Measurements from ENCODE around the gene CERT1.

CERT1 gene

GRCh38 chr5:75433814-75434506, 77.5 kb downstream of the CERT1 start:
- no peak overlapping the region for H3K27ac ChIP-seq
- no peak for DNase-seq (ENCODE audit: low read depth, low spot score)

GRCh38 chr5:75414241-75414640, 97.2 kb downstream of the CERT1 start:
- DNase-seq (ENCODE audit: low read depth, low spot score), result no peak
- no peak overlapping the region for H3K27ac ChIP-seq

GRCh38 chr5:75412111-75412990, 99.1 kb downstream of the CERT1 start:
- no peak for DNase-seq (ENCODE audit: low read depth, low spot score)
- peak overlapping the region; percentile 34 for H3K27ac ChIP-seq

GRCh38 chr5:75405296-75405695, 106.1 kb downstream of the CERT1 start:
- peak; percentile 34 for DNase-seq (ENCODE audit: low read depth, low spot score)

GRCh38 chr5:75395277-75395676, 116.2 kb downstream of the CERT1 start:
- H3K27ac ChIP-seq, result no peak overlapping the region
- no peak for DNase-seq (ENCODE audit: low read depth, low spot score)

More at GRCh38 chr5:75405296-75405695, 106.1 kb downstream of the CERT1 start:
- H3K27ac ChIP-seq, result peak overlapping the region; percentile 49

GRCh38 chr5:75389430-75389829, 122.0 kb downstream of the CERT1 start:
- DNase-seq (ENCODE audit: low read depth, low spot score), result no peak

GRCh38 chr5:75387806-75388205, 123.6 kb downstream of the CERT1 start:
- peak overlapping the region; percentile 39 for H3K27ac ChIP-seq
- no peak for DNase-seq (ENCODE audit: low read depth, low spot score)

More at GRCh38 chr5:75389430-75389829, 122.0 kb downstream of the CERT1 start:
- H3K27ac ChIP-seq, result no peak overlapping the region

- H3K27ac ChIP-seq, result no peak overlapping the region
- no peak for DNase-seq (ENCODE audit: low read depth, low spot score)
These were observed 127.2 kb downstream of the CERT1 start for GRCh38 chr5:75384218-75384617.

GRCh38 chr5:75381456-75381855, 130.0 kb downstream of the CERT1 start:
- DNase-seq (ENCODE audit: low read depth, low spot score), result no peak
- no peak overlapping the region for H3K27ac ChIP-seq

- H3K27ac ChIP-seq, result no peak overlapping the region
- DNase-seq (ENCODE audit: low read depth, low spot score), result no peak
These were observed 131.3 kb downstream of the CERT1 start for GRCh38 chr5:75380099-75380498.

- no peak for DNase-seq (ENCODE audit: low read depth, low spot score)
- no peak overlapping the region for H3K27ac ChIP-seq
These were observed 136.0 kb downstream of the CERT1 start for GRCh38 chr5:75375414-75375813.

- no peak overlapping the region for H3K27ac ChIP-seq
- no peak for DNase-seq (ENCODE audit: low read depth, low spot score)
These were observed 137.0 kb downstream of the CERT1 start for GRCh38 chr5:75374394-75374814.

- DNase-seq (ENCODE audit: low read depth, low spot score), result no peak
- no peak overlapping the region for H3K27ac ChIP-seq
These were observed 137.6 kb downstream of the CERT1 start for GRCh38 chr5:75373862-75374261.

- H3K27ac ChIP-seq, result peak overlapping the region; percentile 6
- no peak for DNase-seq (ENCODE audit: low read depth, low spot score)
These were observed 143.0 kb downstream of the CERT1 start for GRCh38 chr5:75368391-75368790.

- H3K27ac ChIP-seq, result no peak overlapping the region
- DNase-seq (ENCODE audit: low read depth, low spot score), result no peak
These were observed 144.0 kb downstream of the CERT1 start for GRCh38 chr5:75367401-75367800.

GRCh38 chr5:75366787-75367186, 144.6 kb downstream of the CERT1 start:
- H3K27ac ChIP-seq, result no peak overlapping the region
- no peak for DNase-seq (ENCODE audit: low read depth, low spot score)

- no peak overlapping the region for H3K27ac ChIP-seq
- no peak for DNase-seq (ENCODE audit: low read depth, low spot score)
These were observed 145.7 kb downstream of the CERT1 start for GRCh38 chr5:75365740-75366139.

GRCh38 chr5:75364571-75365280, 146.7 kb downstream of the CERT1 start:
- no peak for DNase-seq (ENCODE audit: low read depth, low spot score)

GRCh38 chr5:75363726-75364495, 147.5 kb downstream of the CERT1 start:
- DNase-seq (ENCODE audit: low read depth, low spot score), result peak; percentile 22
- no peak overlapping the region for H3K27ac ChIP-seq

More at GRCh38 chr5:75364571-75365280, 146.7 kb downstream of the CERT1 start:
- H3K27ac ChIP-seq, result no peak overlapping the region

GRCh38 chr5:75363111-75363510, 148.3 kb downstream of the CERT1 start:
- H3K27ac ChIP-seq, result no peak overlapping the region
- no peak for DNase-seq (ENCODE audit: low read depth, low spot score)
